ENCODE data around the gene EFCAB12. TPM values are rescaled to one million over a fixed set of nuclear protein-coding genes. Genes with fewer than 3 reads are reported as not detected.

The EFCAB12 gene
- total and polyA plus RNA-seq, 2 of the 8 experiments (the other 6 are each of a cell fraction or from before 2014, with no cell fraction given), result 0.60 to 0.99 TPM

DNA sequence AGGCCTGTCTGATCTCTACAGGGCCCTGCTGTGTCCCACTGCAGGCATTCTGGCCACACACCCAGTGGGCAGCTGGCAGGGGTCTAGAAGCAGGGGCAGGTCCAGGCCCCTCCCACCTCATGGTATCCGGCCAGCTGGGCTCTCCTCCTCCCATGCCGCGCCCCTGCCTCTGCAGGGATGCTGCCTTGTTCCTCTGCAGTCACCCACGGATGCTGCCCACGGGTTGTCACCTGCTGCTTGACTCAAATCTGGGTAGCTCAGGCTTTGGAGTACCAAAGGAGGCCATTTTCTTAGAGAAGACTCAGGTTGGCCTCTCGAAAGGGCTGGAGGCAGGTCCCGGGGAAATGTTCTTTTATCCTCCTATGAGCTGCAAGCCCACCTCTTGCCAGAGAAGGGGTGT is 25.0 kb downstream of the EFCAB12 start:
- no peak overlapping the region for H2BK20ac ChIP-seq (ENCODE audit: low read length)

More for the DNA sequence above, 25.0 kb downstream of the EFCAB12 start:
- Histone ChIP-seq H3K79me2 (ENCODE audit: control insufficient read depth in 1 of 2, insufficient read depth in 2 of 2, low read length in 2 of 2) (peaks cover 4 to 8% of the 10 kb centered on the region in 2 experiments; a peak in 3 of 4 replicates), H3K79me1 (ENCODE audit: low read depth, low read length) (no peaks in the 10 kb centered on the region; the same call in 1 of the 2 replicates), H3K36me3 (ENCODE audit: control insufficient read depth in 2 of 4, insufficient read depth in 4 of 4, low read length in 3 of 4) (no peaks in the 10 kb centered on the region), H3K4me3 (ENCODE audit: extremely low read depth in 1 of 4, insufficient read depth in 2 of 4, low read depth in 3 of 4, low read length in 4 of 4) (no peak overlapping the region), H4K20me1 (replicated peaks in 1 of 2; ENCODE audit: control insufficient read depth in 1 of 2, insufficient read depth in 2 of 2, low read length in 2 of 2) (peaks cover 0 to 2% of the 10 kb centered on the region in 2 experiments), H3K27me3 (replicated peaks in 1 of 4; ENCODE audit: control insufficient read depth in 3 of 4, extremely low read depth in 1 of 4, insufficient read depth in 3 of 4, low read length in 3 of 4) (no peaks in the 10 kb centered on the region; a peak in 1 of 7 replicates), H3K14ac (ENCODE audit: insufficient read length) (no peak overlapping the region), H2AFZ (ENCODE audit: low read length) (no peak overlapping the region), H4K5ac (ENCODE audit: insufficient read length, low read depth, low read length) (no peak overlapping the region), H2BK12ac (ENCODE audit: low read depth, low read length) (no peak overlapping the region), H3K9ac (replicated peaks in 1 of 4; ENCODE audit: extremely low read depth in 1 of 4, low read depth in 3 of 4, low read length in 3 of 4) (no peak overlapping the region), H2BK120ac (replicated peaks; ENCODE audit: low read depth, low read length) (no peak overlapping the region), H3K56ac (replicated peaks; ENCODE audit: insufficient read length, low read depth, low read length) (no peak overlapping the region), H3K18ac (ENCODE audit: extremely low read depth, low read length) (no peak overlapping the region), H4K91ac (replicated peaks; ENCODE audit: insufficient read length, low read length) (no peak overlapping the region), H4K8ac (ENCODE audit: extremely low read depth, insufficient read depth, low read length) (peak overlapping the region; percentile 59; the same call in 1 of the 2 replicates), H3K27ac (ENCODE audit: low read depth, low read length) (no peak overlapping the region), H3K23me2 (ENCODE audit: low read depth, low read length) (no peaks in the 10 kb centered on the region; the same call in 1 of the 2 replicates), H3K4me2 (ENCODE audit: insufficient read depth in 1 of 2, low read depth in 2 of 2, low read length in 2 of 2) (no peak overlapping the region), H2AK5ac (ENCODE audit: low read depth, low read length) (no peak overlapping the region), H2BK15ac (ENCODE audit: low read length) (no peak overlapping the region), H3K4me1 (replicated peaks in 1 of 4; ENCODE audit: control insufficient read depth in 3 of 4, insufficient read depth in 4 of 4, low read length in 3 of 4) (no peaks in the 10 kb centered on the region), H3K4ac (replicated peaks; ENCODE audit: insufficient read length, low read depth, low read length) (no peak overlapping the region), H2BK5ac (ENCODE audit: low read depth, low read length) (no peak overlapping the region), H3K23ac (ENCODE audit: insufficient read length) (no peak overlapping the region), H3K9me3 (ENCODE audit: insufficient read depth in 2 of 2, low read depth in 1 of 2, low read length in 1 of 2) (no peaks in the 10 kb centered on the region)
- ChIA-PET CTCF (ENCODE audit: partially characterized antibody) (interaction anchor here (0.7 to 9.2 kb wide), 5 partner anchors 9 to 80 kb away, joined by 3 to 58 read pairs (median 4); no protein-coding TSS in a partner anchor), POLR2A (ENCODE audit: partially characterized antibody) (interaction anchor here (0.6 to 3.2 kb wide), 5 partner anchors 12 to 87 kb away, joined by 3 to 13 read pairs (median 4); partner anchors contain the start of gene EFCAB12)
- no peak for FAIRE-seq
- WGBS, 2 experiments (ENCODE audit: extremely low coverage in 1 of 2, insufficient coverage in 1 of 2, insufficient read length in 1 of 2, insufficient replicate concordance in 2 of 2, low coverage in 1 of 2, low lambda C conversion rate in 2 of 2, missing lambda C conversion rate in 1 of 2), result 86% methylated on average over 7 of the region's 7 CpGs; no CpG with 5 or more reads in 1 of the 2 experiments
- TF ChIP-seq TEAD4 (IDR thresholded peaks at IDR 0.05; ENCODE audit: low read depth, low read length), result no peak
- no peak for TF ChIP-seq KDM1A (IDR thresholded peaks at IDR 0.05; ENCODE audit: borderline replicate concordance, low read length)
- TF ChIP-seq RXRA (IDR thresholded peaks at IDR 0.05; ENCODE audit: insufficient read depth, low read depth, low read length), result no peak
- TF ChIP-seq GTF2F1 (IDR thresholded peaks at IDR 0.05; ENCODE audit: borderline replicate concordance, low read depth, low read length), result no peak
- no peak for TF ChIP-seq CBX8 (IDR thresholded peaks at IDR 0.05; ENCODE audit: borderline replicate concordance, low read depth, low read length)
- TF ChIP-seq POU5F1 (IDR thresholded peaks at IDR 0.05; ENCODE audit: low read depth, low read length), result no peak
- no peak for TF ChIP-seq POLR2AphosphoS5 (IDR thresholded peaks at IDR 0.05; ENCODE audit: low read depth, low read length)
- no peak for TF ChIP-seq TAF7 (optimal IDR thresholded peaks at IDR 0.05; ENCODE audit: borderline replicate concordance, low read depth, low read length)
- TF ChIP-seq CBX5 (IDR thresholded peaks at IDR 0.05; ENCODE audit: low read depth, low read length), result no peak
- TF ChIP-seq, protein P1, sequence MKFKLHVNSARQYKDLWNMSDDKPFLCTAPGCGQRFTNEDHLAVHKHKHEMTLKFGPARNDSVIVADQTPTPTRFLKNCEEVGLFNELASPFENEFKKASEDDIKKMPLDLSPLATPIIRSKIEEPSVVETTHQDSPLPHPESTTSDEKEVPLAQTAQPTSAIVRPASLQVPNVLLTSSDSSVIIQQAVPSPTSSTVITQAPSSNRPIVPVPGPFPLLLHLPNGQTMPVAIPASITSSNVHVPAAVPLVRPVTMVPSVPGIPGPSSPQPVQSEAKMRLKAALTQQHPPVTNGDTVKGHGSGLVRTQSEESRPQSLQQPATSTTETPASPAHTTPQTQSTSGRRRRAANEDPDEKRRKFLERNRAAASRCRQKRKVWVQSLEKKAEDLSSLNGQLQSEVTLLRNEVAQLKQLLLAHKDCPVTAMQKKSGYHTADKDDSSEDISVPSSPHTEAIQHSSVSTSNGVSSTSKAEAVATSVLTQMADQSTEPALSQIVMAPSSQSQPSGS (IDR thresholded peaks at IDR 0.05; ENCODE audit: low read length), result no peak
- no peak for DNase-seq (ENCODE audit: low read depth in 1 of 2, low spot score in 2 of 2)

All from H1 (cell line).